ENCODE results near the gene DUSP10.

The DUSP10 gene

GRCh38 chr1:221689138-221689537, 52.8 kb downstream of the DUSP10 start:
- DNase-seq, result no peak

DNA sequence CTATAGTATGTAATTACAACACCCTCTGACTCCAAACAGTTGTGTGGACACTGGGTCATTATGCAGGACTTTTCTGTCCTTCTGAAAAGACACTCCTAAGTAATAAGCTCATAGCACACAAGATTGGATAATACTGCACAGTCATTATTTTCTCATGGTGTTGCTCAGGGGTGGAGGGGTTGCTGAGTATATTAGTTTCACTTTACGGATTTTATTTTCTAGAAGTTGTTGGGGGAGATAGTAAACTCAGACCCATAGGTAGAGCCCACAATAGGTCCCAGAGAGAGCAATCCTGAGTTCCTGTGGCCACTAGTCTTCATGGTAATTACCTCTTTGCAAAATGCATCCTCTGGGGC, 53.4 kb downstream of the DUSP10 start:
- no peak for DNase-seq

DNA sequence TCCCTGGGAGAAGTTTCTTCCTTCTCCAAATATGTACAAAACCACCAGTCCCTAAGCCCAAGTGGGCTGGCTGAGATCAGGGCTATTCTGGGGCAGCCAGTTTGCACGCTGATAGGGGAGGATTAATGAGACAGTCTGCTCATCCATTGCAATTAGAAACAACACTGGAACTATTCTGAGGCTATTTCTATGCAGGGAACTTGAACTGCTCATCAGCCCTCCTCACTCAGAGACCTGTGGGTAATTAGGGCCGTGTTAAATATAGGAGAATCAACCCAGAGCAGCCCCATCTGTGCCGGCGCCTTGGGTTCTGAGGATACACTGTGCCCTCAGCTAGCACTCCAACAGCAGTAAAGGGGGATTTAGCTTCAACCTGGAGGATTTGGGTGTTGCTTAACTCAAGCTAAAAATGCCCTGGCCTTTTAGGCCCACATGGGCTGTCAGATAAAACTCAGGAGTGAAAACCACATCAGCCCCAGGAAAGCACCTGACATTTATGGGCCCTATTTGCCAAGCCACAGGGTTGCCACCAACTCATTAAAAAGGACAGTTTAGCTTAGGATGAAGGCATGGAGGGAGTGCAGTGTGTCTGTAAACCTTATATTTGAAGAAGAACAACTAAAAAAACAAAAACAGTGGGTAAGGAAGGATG, 53.9 kb downstream of the DUSP10 start:
- no peak for DNase-seq

- no peak for DNase-seq
These were observed 58.2 kb downstream of the DUSP10 start for GRCh38 chr1:221683681-221684080.

- no peak for DNase-seq
These were observed 61.8 kb downstream of the DUSP10 start for GRCh38 chr1:221680085-221680484.

- no peak for DNase-seq
These were observed 63.9 kb downstream of the DUSP10 start for GRCh38 chr1:221678014-221678413.

DNA sequence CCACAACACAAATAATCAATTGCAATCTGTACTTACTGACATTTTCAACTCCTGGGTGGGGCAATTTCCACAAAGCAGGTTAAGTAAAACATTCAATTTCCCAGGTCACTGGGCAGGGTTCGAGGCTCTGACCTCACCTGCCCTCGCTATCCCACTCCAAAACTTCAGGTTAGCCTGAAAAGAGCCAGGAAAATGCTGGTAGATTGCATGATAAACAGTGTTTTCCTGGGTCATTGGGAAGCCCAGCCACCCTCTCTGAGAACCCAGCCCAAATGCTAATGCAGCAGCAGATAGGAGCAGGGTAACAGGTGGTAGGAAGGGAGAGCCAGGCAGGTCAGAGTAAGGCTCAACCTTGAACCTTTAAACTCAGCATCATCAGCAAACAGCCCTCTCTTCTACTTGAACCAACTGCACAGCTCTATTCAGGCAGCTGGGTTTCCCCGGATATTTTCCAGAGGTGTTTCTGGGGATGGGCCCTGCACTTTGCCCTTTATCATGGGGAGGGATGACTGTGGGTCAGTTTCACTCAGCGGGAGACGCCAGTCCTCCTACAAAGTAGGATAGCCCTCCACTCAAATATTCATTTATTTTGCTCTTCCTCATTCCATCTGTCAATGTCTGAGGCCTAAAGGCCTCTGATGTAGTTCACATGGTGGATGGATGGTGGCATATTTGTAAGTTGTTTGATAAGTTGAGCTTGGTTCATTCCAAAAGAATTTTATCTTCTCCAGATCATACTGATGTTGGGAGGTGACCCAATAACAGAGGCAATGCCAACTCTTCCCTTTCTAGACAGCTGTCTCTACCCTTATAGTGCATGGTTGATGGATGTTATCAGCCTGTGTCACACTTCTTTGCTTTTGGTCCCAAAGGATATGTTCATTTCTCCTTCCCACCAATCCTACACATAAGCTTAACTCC, 65.7 kb downstream of the DUSP10 start:
- DNase-seq, result no peak

- no peak for DNase-seq
These were observed 68.9 kb downstream of the DUSP10 start for GRCh38 chr1:221672965-221673364.

DNA sequence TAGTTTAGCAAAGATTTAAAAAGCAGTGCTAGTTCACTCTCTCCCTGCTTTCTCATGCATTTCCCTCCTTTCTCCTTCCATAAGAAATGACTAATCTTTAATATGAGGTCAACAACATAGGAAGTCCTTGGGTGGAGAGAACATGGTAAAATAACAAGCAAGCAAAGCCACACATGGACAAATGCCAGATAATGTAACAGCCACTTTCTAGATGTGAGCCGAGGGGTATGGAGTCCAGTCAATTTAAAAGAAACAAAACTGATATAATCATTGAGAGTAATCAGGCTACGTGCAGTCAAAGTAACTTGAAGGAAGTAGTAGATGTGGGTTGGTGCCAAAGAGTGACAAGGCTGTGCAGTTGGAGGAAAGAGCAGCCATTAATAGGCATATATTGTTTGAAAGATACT, 69.6 kb downstream of the DUSP10 start:
- no peak for DNase-seq

DNA sequence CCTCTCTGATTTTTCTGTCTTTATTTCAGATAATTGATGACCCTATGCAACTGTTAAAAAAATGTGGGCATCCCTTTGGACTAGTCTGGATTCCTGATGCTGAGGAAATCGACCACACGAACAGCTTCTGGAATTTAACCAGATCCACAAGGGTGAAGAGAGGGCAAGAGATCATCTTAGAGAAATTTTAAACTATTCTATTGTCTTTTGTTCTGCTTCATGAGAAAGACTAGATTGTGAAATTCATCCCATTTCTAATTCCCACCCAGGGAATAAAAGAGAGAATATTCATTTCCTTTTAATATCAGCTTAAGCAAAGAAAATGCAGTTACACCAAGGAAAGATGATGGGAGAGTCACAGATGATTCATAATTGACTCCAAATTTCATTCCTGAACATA, 71.8 kb downstream of the DUSP10 start:
- no peak for DNase-seq

- no peak for DNase-seq
These were observed 72.4 kb downstream of the DUSP10 start for GRCh38 chr1:221669441-221669840.

DNA sequence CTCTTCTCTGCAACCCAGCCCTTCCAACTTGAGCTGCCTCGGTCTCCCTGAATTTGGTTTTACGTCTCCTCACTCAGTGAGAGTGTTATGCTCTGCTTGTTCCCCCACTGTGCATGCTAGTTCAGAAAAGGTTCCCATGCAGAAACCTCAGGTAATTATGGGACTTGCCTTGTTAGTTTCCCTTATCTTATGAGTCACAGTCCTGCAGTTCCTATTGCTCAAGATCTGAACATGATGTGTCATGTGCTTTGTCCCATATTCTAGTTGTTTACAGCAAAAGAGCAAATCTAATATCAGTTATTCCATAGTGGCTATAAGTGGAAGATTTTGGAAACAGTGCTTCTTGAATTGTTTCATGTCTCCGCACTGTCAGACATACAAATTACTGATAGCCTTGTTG, 74.4 kb downstream of the DUSP10 start:
- DNase-seq, result no peak

- no peak for DNase-seq
These were observed 77.6 kb downstream of the DUSP10 start for GRCh38 chr1:221664253-221664652.

DNA sequence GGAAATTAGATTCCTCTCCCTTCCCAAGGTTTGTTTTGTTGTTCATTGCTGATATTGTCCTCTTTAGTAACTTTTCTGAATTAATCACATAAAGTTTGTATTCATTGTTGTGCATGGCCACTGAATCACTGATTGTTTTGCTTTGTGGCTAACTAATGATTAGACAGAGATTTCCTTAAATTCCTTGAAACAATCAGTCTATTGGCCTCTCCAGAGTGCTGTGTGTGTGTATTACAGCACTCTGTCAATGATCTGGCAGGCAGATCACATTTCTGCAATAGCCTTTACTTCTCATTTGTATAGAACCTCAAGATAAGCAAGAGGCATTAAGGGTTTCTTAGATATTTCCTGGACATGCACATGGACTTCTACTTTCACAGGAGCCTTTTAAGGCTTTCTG, 78.6 kb downstream of the DUSP10 start:
- no peak for DNase-seq

- DNase-seq, result no peak
These were observed 86.1 kb downstream of the DUSP10 start for GRCh38 chr1:221655766-221656305.
